Measurements from ENCODE around the gene ADGB. TPM values are rescaled to one million over a fixed set of nuclear protein-coding genes. Genes with fewer than 3 reads are reported as not detected.

ADGB gene
- polyA plus RNA-seq, 1 donor (not counting 4 experiments of a cell fraction or from before 2014, with no cell fraction given) = not detected

DNA sequence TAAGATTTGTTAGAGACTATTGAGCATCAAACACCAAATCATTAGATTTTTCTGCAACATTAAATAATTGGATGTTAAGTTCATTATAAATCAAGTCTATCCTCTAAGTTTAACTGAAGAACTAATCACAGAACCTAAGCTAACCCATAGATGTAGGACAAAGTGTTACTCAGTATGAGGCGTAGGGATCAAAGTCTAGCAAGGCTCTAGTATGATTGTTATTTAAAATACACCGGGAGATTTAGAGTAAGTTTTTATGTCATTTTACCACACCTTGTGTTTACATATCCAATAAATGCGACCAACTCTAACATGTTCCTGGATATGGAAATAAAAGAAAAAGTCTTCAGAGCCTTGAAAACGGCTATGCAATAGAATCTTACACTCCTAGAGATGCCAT lies 2.6 kb downstream of the ADGB start:
- Histone ChIP-seq H3K27me3 (ENCODE audit: control insufficient read depth, extremely low read depth, insufficient read depth, low read length) (peaks cover 2% of the 10 kb centered on the region), H3K36me3 (ENCODE audit: control insufficient read depth in 2 of 2, extremely low read depth in 1 of 2, insufficient read depth in 2 of 2, low read length in 2 of 2) (no peaks in the 10 kb centered on the region), H2AFZ (ENCODE audit: control insufficient read depth, low read length) (no peak overlapping the region), H4K20me1 (ENCODE audit: control insufficient read depth, extremely low read depth, insufficient read depth, low read length) (no peaks in the 10 kb centered on the region), H3K4me2 (ENCODE audit: control insufficient read depth, extremely low read depth, insufficient read depth, low read depth, low read length) (no peak overlapping the region), H3K4me3 (ENCODE audit: control insufficient read depth in 2 of 3, extremely low read depth in 1 of 3, insufficient read depth in 2 of 3, low read depth in 1 of 3, low read length in 3 of 3) (no peak overlapping the region), H3K9me1 (ENCODE audit: control insufficient read depth, extremely low read depth, insufficient read depth, low read length) (no peaks in the 10 kb centered on the region), H3K4me1 (ENCODE audit: control insufficient read depth, extremely low read depth, insufficient read depth, low read length) (peaks cover 9% of the 10 kb centered on the region), H3K9ac (ENCODE audit: control insufficient read depth, extremely low read depth, insufficient read depth, low read length) (no peak overlapping the region), H3K27ac (ENCODE audit: control insufficient read depth, insufficient read depth, low read length) (no peak overlapping the region), H3K9me3 (ENCODE audit: control insufficient read depth, low read depth, low read length) (no peaks in the 10 kb centered on the region), H3K79me2 (ENCODE audit: control insufficient read depth, insufficient read depth, low read length) (no peaks in the 10 kb centered on the region)
- dilution Hi-C loops (cut with MboI; ENCODE audit: extremely low pct_ligation_motif_present, low sequenced_read_pairs) = no loop called here
- DNase-seq (ENCODE audit: low read depth, low spot score) (no peak), FAIRE-seq (no peak)
- TF ChIP-seq EZH2 (IDR thresholded peaks at IDR 0.05; ENCODE audit: low read length) = no peak
- TF ChIP-seq CTCF (optimal IDR thresholded peaks at IDR 0.05 in 1 of 3, IDR thresholded peaks at IDR 0.05 in 1 of 3, conservative IDR thresholded peaks at IDR 0.05 in 1 of 3; ENCODE audit: extremely low read depth in 1 of 3, insufficient read depth in 2 of 3, low read length in 3 of 3) = no peak

DNA sequence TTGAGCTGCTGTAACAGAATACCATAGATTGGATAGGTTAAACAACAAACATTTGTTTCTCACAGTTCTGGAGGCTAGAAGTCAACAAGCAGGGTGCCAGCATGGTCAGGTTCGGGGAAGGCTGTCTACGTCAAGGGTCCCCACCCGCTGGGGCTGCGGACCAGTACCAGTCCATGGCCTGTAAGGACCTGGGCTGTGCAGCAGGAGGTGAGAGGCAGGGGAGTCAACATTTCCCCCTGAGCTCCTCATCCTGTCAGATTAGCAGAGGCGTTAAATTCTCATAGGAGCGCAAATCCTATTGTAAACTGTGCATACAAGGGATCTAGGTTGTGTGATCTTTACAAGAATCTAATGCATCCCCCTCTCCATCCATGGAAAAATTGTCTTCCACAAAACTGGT lies 3.8 kb downstream of the ADGB start:
- Histone ChIP-seq H3K4me1 (ENCODE audit: control insufficient read depth, extremely low read depth, insufficient read depth, low read length) (peaks cover 9% of the 10 kb centered on the region), H3K4me3 (ENCODE audit: control insufficient read depth in 2 of 3, extremely low read depth in 1 of 3, insufficient read depth in 2 of 3, low read depth in 1 of 3, low read length in 3 of 3) (no peak overlapping the region), H4K20me1 (ENCODE audit: control insufficient read depth, extremely low read depth, insufficient read depth, low read length) (no peaks in the 10 kb centered on the region), H3K27ac (ENCODE audit: control insufficient read depth, insufficient read depth, low read length) (no peak overlapping the region), H3K9me3 (ENCODE audit: control insufficient read depth, low read depth, low read length) (no peaks in the 10 kb centered on the region), H3K79me2 (ENCODE audit: control insufficient read depth, insufficient read depth, low read length) (no peaks in the 10 kb centered on the region), H3K4me2 (ENCODE audit: control insufficient read depth, extremely low read depth, insufficient read depth, low read depth, low read length) (no peak overlapping the region), H3K9ac (ENCODE audit: control insufficient read depth, extremely low read depth, insufficient read depth, low read length) (no peak overlapping the region), H2AFZ (ENCODE audit: control insufficient read depth, low read length) (no peak overlapping the region), H3K27me3 (ENCODE audit: control insufficient read depth, extremely low read depth, insufficient read depth, low read length) (peaks cover 2% of the 10 kb centered on the region), H3K9me1 (ENCODE audit: control insufficient read depth, extremely low read depth, insufficient read depth, low read length) (no peaks in the 10 kb centered on the region), H3K36me3 (ENCODE audit: control insufficient read depth in 2 of 2, extremely low read depth in 1 of 2, insufficient read depth in 2 of 2, low read length in 2 of 2) (no peaks in the 10 kb centered on the region)
- dilution Hi-C loops (cut with MboI; ENCODE audit: extremely low pct_ligation_motif_present, low sequenced_read_pairs) = no loop called here
- TF ChIP-seq EZH2 (IDR thresholded peaks at IDR 0.05; ENCODE audit: low read length) (no peak), CTCF (optimal IDR thresholded peaks at IDR 0.05 in 1 of 3, IDR thresholded peaks at IDR 0.05 in 1 of 3, conservative IDR thresholded peaks at IDR 0.05 in 1 of 3; ENCODE audit: extremely low read depth in 1 of 3, insufficient read depth in 2 of 3, low read length in 3 of 3) (no peak)
- FAIRE-seq = no peak
- no peak for DNase-seq (ENCODE audit: low read depth, low spot score)

Data from keratinocyte (primary cell).